Mucosa of descending colon (tissue), 3 donors: ENCODE data around the gene EPS8L1. TPM values are rescaled to one million over a fixed set of nuclear protein-coding genes. Genes with fewer than 3 reads are reported as not detected.

Source experiments
- ATAC-seq: fragments of 200-7000 bp; cut with Tn5 transposase; one replicate; pipeline ENCODE4 v1.9.1; 2020; ENCODE audit warnings: mild to moderate bottlenecking, moderate library complexity
- DNase-seq, 3 donors: peaks; one replicate each; pipeline ENCODE4 v3.0.0-alpha.2; 2020
- H3K36me3 ChIP-seq: fragments of 200-600 bp; one replicate; pipeline ENCODE4 v1.8.0; 2021; ENCODE audit warnings: low read depth, mild to moderate bottlenecking
- H3K4me1 ChIP-seq: fragments of 200-600 bp; one replicate; pipeline ENCODE4 v1.8.0; 2021; ENCODE audit warnings: low read depth, mild to moderate bottlenecking
- H3K4me3 ChIP-seq: fragments of 200-600 bp; one replicate; pipeline ENCODE4 v1.8.0; 2021; ENCODE audit warnings: mild to moderate bottlenecking
- H3K9me3 ChIP-seq: fragments of 200-600 bp; one replicate; pipeline ENCODE4 v1.8.0; 2021; ENCODE audit warnings: mild to moderate bottlenecking
- intact Hi-C, 2 donors: fragments of 100-400 bp; cut with DNase I in 1 of 2; cut with micrococcal nuclease in 1 of 2; formaldehyde crosslinking; loops; one replicate each; pipeline versions ENCODE4 v1.11.0 to v1.11.1; 2022; cut with DNase I, micrococcal nuclease
- total RNA-seq, 3 donors: library from RNA; stranded (reverse); fragmentation: NEBNext Ultra II Directional in 2 of 3; extraction: Animal tissue kit (Norgen Biotek cat#: 25700) in 2 of 3; gene quantifications; one replicate each; pipeline versions ENCODE4 v1.2.1 to v1.2.4, GENCODE V29; 2021 to 2023
- TF ChIP-seq, protein P1 (sequence below): fragments of 200-600 bp; IDR thresholded peaks from one replicate; pipeline ENCODE4 v1.8.0; 2022; ENCODE audit warnings: antibody characterized with exemption, mild to moderate bottlenecking
- donor health status: DM: no; HTN: no; CAD: no; lungs with moderate emphysema.
- donor health status: DM: no; HTN: no; CAD: no.
- donor health status: DM: no; HTN: yes; CAD: no.

EPS8L1 gene
- total RNA-seq, 3 donors from 2014 or later, result 20.7 to 79.6 (median 36.0) TPM

DNA sequence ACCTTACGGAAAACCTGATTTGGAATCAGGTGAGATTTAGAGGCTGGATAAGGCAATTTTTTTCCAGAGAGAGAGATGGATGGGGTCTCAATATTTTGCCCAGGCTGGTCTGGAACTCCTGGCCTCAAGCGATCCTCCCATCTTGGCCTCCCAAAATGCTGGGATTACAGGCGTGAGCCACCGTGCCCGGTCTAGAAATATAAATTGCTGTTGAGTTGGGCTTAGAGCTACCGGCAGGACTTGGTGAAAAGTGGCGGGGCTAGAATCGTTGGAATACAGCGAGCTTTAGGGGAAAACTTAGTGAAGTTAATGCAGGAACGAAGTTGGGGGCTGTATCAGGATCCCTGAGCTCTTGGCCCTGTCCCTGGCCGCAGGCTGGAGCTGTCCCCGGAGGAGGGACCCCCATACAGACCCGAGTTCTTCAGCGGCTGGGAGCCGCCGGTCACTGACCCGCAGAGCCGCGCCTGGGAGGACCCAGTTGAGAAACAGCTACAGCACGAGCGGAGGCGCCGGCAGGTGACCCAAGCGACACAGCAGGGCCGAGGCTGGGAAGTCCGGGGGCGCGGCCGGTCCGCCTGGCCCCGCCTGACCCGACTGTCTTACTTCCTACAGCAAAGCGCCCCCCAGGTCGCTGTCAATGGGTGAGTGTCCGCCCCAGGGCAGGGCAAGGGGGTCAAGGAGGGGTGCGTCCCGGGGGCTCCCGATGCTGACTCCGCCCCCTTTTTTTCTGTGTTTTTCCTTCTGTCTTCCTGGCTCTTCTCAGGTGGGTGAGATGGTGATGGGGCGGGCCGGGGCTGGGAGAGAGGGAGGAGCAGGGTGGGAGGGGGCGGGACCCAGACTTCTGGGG, 7.6 kb downstream of the EPS8L1 start:
- DNase-seq (peak in 2 of 3 donors; percentile 33 to 53), ATAC-seq (no peak)
- H3K4me1 ChIP-seq, result peaks cover 37% of the 10 kb centered on the region
- H3K4me3 ChIP-seq, result no peak overlapping the region
- no peaks in the 10 kb centered on the region for H3K36me3 ChIP-seq
- intact Hi-C loops, result no loop called here
- H3K9me3 ChIP-seq, result no peaks in the 10 kb centered on the region
- TF ChIP-seq, protein P1, sequence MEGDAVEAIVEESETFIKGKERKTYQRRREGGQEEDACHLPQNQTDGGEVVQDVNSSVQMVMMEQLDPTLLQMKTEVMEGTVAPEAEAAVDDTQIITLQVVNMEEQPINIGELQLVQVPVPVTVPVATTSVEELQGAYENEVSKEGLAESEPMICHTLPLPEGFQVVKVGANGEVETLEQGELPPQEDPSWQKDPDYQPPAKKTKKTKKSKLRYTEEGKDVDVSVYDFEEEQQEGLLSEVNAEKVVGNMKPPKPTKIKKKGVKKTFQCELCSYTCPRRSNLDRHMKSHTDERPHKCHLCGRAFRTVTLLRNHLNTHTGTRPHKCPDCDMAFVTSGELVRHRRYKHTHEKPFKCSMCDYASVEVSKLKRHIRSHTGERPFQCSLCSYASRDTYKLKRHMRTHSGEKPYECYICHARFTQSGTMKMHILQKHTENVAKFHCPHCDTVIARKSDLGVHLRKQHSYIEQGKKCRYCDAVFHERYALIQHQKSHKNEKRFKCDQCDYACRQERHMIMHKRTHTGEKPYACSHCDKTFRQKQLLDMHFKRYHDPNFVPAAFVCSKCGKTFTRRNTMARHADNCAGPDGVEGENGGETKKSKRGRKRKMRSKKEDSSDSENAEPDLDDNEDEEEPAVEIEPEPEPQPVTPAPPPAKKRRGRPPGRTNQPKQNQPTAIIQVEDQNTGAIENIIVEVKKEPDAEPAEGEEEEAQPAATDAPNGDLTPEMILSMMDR, result no peak

DNA sequence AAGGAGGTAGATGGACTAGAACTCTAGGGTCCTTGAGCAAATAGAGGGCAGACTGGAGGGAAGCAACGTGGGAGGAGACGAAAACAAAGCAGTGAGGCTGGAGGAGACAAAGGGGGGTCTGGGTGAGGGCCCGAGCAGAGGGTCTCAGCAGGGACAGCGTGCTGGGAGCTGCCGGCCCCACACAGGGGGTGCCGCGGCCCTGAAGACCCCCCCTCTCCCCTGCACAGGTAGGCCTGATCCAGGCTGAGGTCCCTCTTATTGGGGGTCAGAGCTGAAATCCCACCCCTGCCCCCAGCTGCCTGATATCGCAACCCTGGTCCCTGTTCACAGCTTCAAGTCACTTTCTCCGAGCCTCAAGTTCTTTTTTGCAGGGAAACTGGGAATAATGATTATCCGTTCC, 8.7 kb downstream of the EPS8L1 start:
- no peak for ATAC-seq
- TF ChIP-seq, protein P1, result no peak
- no peaks in the 10 kb centered on the region for H3K36me3 ChIP-seq
- intact Hi-C loops, result no loop called here
- peaks cover 38% of the 10 kb centered on the region for H3K4me1 ChIP-seq
- DNase-seq, result no peak
- no peak overlapping the region for H3K4me3 ChIP-seq
- no peaks in the 10 kb centered on the region for H3K9me3 ChIP-seq

DNA sequence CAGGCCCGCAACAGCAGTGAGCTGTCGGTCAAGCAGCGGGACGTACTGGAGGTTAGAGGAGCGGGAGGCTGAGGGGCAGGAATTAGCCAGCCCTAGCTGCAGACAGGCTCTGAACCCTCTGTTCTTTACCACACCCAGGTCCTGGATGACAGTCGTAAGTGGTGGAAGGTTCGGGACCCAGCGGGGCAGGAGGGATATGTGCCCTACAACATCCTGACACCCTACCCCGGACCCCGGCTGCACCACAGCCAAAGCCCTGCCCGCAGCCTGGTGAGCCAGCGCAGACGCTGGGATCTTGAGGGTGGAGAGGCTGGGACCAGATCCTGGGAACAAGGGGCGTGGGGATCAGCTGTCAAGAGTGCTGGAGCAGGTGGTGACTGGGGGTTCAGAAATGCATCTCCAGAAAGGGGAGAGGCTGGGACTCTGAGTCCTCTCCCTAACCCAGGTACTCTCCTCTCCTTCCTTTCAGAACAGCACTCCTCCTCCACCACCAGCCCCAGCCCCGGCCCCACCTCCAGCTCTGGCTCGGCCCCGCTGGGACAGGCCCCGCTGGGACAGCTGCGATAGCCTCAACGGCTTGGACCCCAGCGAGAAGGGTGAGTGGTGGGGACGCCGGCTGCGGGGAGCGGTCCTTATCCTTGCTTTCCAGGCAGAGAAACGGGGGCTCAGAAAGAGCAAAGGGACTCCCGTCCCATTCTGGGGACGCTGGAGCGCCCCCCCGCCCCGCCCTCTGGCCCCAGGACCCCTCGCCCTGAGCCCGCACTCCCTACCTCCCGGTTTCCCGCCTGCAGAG, 10.4 kb downstream of the EPS8L1 start:
- TF ChIP-seq, protein P1, result no peak
- intact Hi-C loops, result no loop called here
- H3K4me3 ChIP-seq, result no peak overlapping the region
- no peaks in the 10 kb centered on the region for H3K36me3 ChIP-seq
- peaks cover 25% of the 10 kb centered on the region for H3K4me1 ChIP-seq
- DNase-seq, result peak in 1 of 3 donors; percentile 48
- ATAC-seq, result no peak
- H3K9me3 ChIP-seq, result no peaks in the 10 kb centered on the region

DNA sequence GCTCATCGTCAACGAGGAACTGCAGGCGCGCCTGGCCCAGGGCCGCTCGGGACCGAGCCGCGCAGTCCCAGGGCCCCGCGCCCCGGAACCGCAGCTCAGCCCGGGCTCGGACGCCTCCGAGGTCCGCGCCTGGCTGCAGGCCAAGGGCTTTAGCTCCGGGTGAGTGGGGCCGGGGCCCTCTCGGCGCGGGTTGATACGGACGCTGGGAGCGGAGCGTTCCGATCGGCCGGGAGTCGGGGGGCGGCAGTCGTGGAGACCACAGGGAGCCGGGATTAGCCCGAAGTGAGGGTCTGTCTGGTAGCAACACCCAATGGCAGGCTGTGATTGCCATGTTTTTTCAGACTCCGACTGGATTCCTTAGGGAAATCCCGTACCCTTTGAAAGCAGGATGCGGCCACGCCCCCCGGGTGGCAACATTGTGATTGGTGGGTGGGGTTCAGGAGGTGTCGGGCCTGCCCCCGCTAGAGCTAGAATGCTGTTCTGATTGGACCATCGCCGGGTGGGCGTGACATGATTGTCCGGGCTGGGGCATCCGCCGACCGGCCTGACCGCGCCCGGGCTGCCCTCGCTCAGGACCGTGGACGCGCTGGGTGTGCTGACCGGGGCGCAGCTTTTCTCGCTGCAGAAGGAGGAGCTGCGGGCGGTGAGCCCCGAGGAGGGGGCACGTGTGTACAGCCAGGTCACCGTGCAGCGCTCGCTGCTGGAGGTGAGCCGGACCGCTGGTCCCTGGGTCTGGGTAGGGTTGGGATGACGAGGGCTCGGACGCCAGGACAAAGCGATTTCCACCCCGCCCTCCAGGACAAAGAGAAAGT, 11.3 kb downstream of the EPS8L1 start:
- no peak overlapping the region for H3K4me3 ChIP-seq
- intact Hi-C loops, result no loop called here
- TF ChIP-seq, protein P1, result no peak
- no peaks in the 10 kb centered on the region for H3K9me3 ChIP-seq
- DNase-seq (peak; percentile 94 to 97 (median 95)), ATAC-seq (peak; percentile 91)
- peaks cover 18% of the 10 kb centered on the region for H3K4me1 ChIP-seq
- no peaks in the 10 kb centered on the region for H3K36me3 ChIP-seq

DNA sequence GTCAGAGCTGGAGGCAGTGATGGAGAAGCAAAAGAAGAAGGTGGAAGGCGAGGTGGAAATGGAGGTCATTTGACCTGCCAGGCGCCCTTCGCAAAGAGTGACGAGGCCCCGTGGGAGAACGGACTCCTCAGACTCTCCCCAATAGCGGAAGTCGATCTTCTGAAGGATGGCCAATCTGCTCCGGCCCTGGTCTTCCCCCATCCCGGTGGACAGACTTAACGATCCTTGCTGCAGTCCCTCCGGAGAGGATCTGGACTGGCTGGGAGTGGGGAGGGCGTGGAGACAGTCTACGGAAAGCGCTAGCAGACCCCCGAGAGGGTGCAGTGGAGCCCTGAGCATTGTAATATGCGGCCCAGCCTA, 11.9 kb downstream of the EPS8L1 start:
- no peak for ATAC-seq
- Histone ChIP-seq H3K4me1 (peaks cover 18% of the 10 kb centered on the region), H3K9me3 (no peaks in the 10 kb centered on the region), H3K36me3 (no peaks in the 10 kb centered on the region), H3K4me3 (no peak overlapping the region)
- DNase-seq, result peak in 1 of 3 donors; percentile 47
- intact Hi-C loops, result no loop called here
- TF ChIP-seq, protein P1, result no peak
